Endothelial cell of umbilical vein (primary cell): ENCODE measurements around the gene OR52B2. TPM values are rescaled to one million over a fixed set of nuclear protein-coding genes. Genes with fewer than 3 reads are reported as not detected.

Source experiments
- BruUV-seq: library from RNA; stranded (reverse); fragments of 400-500 nt; replicated peaks from 2 replicates; lab custom pipeline; 2021; lab: Mats Ljungman, UMichigan
- CTCF ChIA-PET: fragments of 300-600, 350-600 bp; sonication (Branson Sonifier 250); formaldehyde crosslinking; loops from one replicate; lab custom pipeline; 2021; ENCODE audit warnings: antibody characterized with exemption, inconsistent platforms; lab: Charles Lee
- POLR2A ChIA-PET: fragments of 300-600, 350-600 bp; sonication (Branson Sonifier 250); formaldehyde crosslinking; loops from one replicate; lab custom pipeline; 2021; ENCODE audit warnings: antibody characterized with exemption, inconsistent platforms; lab: Charles Lee
- DNase-seq: peaks from one replicate; pipeline ENCODE4 v3.0.0-alpha.2; 2011; ENCODE audit warnings: low read depth, low spot score
- FAIRE-seq: peaks from 2 replicates; lab custom pipeline; 2011; peaks lifted over from hg19 to GRCh38; lab: Jason Lieb, UNC
- H2AFZ ChIP-seq: 2 replicates; pipeline ENCODE4 v1.6.0; 2012; ENCODE audit warnings: low read depth, low read length, control low read depth, inconsistent platforms
- H3K27ac ChIP-seq: 2 replicates; pipeline ENCODE4 v1.5.1; 2011; ENCODE audit warnings: low read depth, mild to moderate bottlenecking, control low read depth, low read length, moderate library complexity; ENCODE audit not compliant: insufficient read depth
- H3K27me3 ChIP-seq, 2 experiments: 2 replicates each; pipeline versions ENCODE4 v1.6.0 to v1.6.1; 2011; ENCODE audit warnings: low read length in 2 of 2, mixed read lengths in 1 of 2; ENCODE audit not compliant: control insufficient read depth in 2 of 2, insufficient read depth in 2 of 2
- H3K36me3 ChIP-seq, 2 experiments: 2 replicates in 1 of 2; 3 replicates in 1 of 2; pipeline ENCODE4 v1.5.1; 2011; ENCODE audit warnings: low read length in 2 of 2, mild to moderate bottlenecking in 1 of 2, moderate library complexity in 1 of 2; ENCODE audit not compliant: control insufficient read depth in 2 of 2, insufficient read depth in 2 of 2; ENCODE audit errors: extremely low read depth in 1 of 2
- H3K4me1 ChIP-seq: 3 replicates; pipeline ENCODE4 v1.5.1; 2011; ENCODE audit warnings: mild to moderate bottlenecking, low read length; ENCODE audit not compliant: control insufficient read depth, insufficient read depth; ENCODE audit errors: extremely low read depth
- H3K4me2 ChIP-seq: 2 replicates; pipeline ENCODE4 v1.6.1; 2011; ENCODE audit warnings: low read length, control low read depth, mixed read lengths; ENCODE audit not compliant: insufficient read depth
- H3K4me3 ChIP-seq, 3 experiments: fragments of 200-600 bp in 1 of 3; sonication (generic), shearing (Covaris generic) in 1 of 3; replicated peaks in 1 of 3; 2 replicates each; pipeline ENCODE4 v1.5.1; 2011 to 2016; ENCODE audit warnings: control low read depth in 3 of 3, low read length in 3 of 3, mild to moderate bottlenecking in 2 of 3, inconsistent platforms in 1 of 3, low read depth in 1 of 3, moderate library complexity in 1 of 3; ENCODE audit not compliant: insufficient read depth in 1 of 3
- H3K79me2 ChIP-seq: 2 replicates; pipeline ENCODE4 v1.6.0; 2012; ENCODE audit warnings: low read length, inconsistent platforms; ENCODE audit not compliant: control insufficient read depth, insufficient read depth
- H3K9ac ChIP-seq: replicated peaks from 2 replicates; pipeline ENCODE3; 2011; ENCODE audit warnings: low read length, control low read depth; ENCODE audit not compliant: insufficient read depth; ENCODE audit errors: extremely low read depth
- H3K9me1 ChIP-seq: replicated peaks from 3 replicates; pipeline ENCODE4 v1.6.0; 2011; ENCODE audit warnings: mild to moderate bottlenecking, low read length; ENCODE audit not compliant: control insufficient read depth, insufficient read depth; ENCODE audit errors: extremely low read depth
- H3K9me3 ChIP-seq: replicated peaks from 2 replicates; pipeline ENCODE4 v1.5.1; 2012; ENCODE audit warnings: low read length, inconsistent platforms; ENCODE audit not compliant: control insufficient read depth, insufficient read depth
- H4K20me1 ChIP-seq: replicated peaks from 2 replicates; pipeline ENCODE3; 2011; ENCODE audit warnings: mild to moderate bottlenecking, low read length; ENCODE audit not compliant: control insufficient read depth, insufficient read depth; ENCODE audit errors: extremely low read depth
- FOS ChIP-seq: IDR thresholded peaks from 2 replicates; pipeline ENCODE4 v1.6.1; 2011; ENCODE audit warnings: mild to moderate bottlenecking, low read length, moderate library complexity, borderline replicate concordance; ENCODE audit not compliant: insufficient read depth
- GATA2 ChIP-seq: IDR thresholded peaks from 2 replicates; pipeline ENCODE4 v1.7.0; 2011; ENCODE audit warnings: low read depth, mild to moderate bottlenecking, moderate library complexity, mixed read lengths, low read length; ENCODE audit not compliant: insufficient read length, insufficient read depth
- JUN ChIP-seq: IDR thresholded peaks from 2 replicates; pipeline ENCODE4 v1.6.1; 2011; ENCODE audit warnings: borderline replicate concordance, low read depth; ENCODE audit not compliant: insufficient read length, insufficient read depth
- MYC ChIP-seq: IDR thresholded peaks from one replicate; pipeline ENCODE4 v1.6.1; 2011; ENCODE audit warnings: mild to moderate bottlenecking, low read depth, low read length
- POLR2AphosphoS5 ChIP-seq: IDR thresholded peaks from 2 replicates; pipeline ENCODE4 v1.6.1; 2012; ENCODE audit warnings: low read depth, mild to moderate bottlenecking, control low read depth, low read length, moderate library complexity; ENCODE audit not compliant: insufficient read depth
- dilution Hi-C: fragments of 300-500 bp; cut with MboI; formaldehyde crosslinking; loops from one replicate; pipeline ENCODE4 v1.15.0; 2019; ENCODE audit warnings: low sequenced_read_pairs; ENCODE audit not compliant: extremely low pct_ligation_motif_present
- intact Hi-C: fragments of 100-400 bp; cut with micrococcal nuclease; formaldehyde crosslinking; loops from one replicate; pipeline ENCODE4 v1.10.0; 2022
- polyA plus RNA-seq, 4 experiments: library from polyadenylated mRNA; depleted of rRNA in 3 of 4; stranded (reverse) in 3 of 4; unstranded in 1 of 4; fragments of >200 nt; gene quantifications; 2 replicates each; pipeline versions ENCODE4 v1.2.1 to v1.2.3, GENCODE V29; 2011 to 2012; ENCODE audit warnings: missing spikeins in 1 of 4
- total RNA-seq: library from RNA; stranded (reverse); gene quantifications from 2 replicates; pipeline ENCODE4 v1.2.3, GENCODE V29; 2021
- TF ChIP-seq, protein P1 (sequence below), 2 donors: IDR thresholded peaks; 1 replicate in 1 of 2; 2 replicates in 1 of 2; pipeline ENCODE4 v1.5.1; 2011; ENCODE audit warnings: low read length in 2 of 2, mild to moderate bottlenecking in 2 of 2, moderate library complexity in 2 of 2, control low read depth in 1 of 2, inconsistent platforms in 1 of 2, low read depth in 1 of 2; ENCODE audit not compliant: insufficient read depth in 1 of 2; ENCODE audit errors: extremely low read depth in 1 of 2
- TF ChIP-seq, protein P2 (sequence below): IDR thresholded peaks from 2 replicates; pipeline ENCODE4 v1.6.1; 2011; ENCODE audit not compliant: insufficient read depth, insufficient read length

OR52B2 gene
- total and polyA plus RNA-seq, 2 donors (not counting 3 experiments of a cell fraction or from before 2014, with no cell fraction given): not detected

DNA sequence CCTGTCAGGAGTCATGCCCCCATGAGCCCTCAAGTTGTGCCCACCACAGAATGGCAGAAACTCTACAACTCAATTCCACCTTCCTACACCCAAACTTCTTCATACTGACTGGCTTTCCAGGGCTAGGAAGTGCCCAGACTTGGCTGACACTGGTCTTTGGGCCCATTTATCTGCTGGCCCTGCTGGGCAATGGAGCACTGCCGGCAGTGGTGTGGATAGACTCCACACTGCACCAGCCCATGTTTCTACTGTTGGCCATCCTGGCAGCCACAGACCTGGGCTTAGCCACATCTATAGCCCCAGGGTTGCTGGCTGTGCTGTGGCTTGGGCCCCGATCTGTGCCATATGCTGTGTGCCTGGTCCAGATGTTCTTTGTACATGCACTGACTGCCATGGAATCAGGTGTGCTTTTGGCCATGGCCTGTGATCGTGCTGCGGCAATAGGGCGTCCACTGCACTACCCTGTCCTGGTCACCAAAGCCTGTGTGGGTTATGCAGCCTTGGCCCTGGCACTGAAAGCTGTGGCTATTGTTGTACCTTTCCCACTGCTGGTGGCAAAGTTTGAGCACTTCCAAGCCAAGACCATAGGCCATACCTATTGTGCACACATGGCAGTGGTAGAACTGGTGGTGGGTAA, 29.2 kb upstream of the OR52B2 start, which contains the start of gene OR52W1:
Gene OR52W1 (plus strand): TSS at position 51 of the 637 bp plus-strand sequence. CDS start 0 bp downstream, at position 51.
- Histone ChIP-seq H3K4me2 (no peak within 1 kb of the TSS), H3K36me3 (no peaks in the 10 kb centered on the region), H2AFZ (no peak within 1 kb of the TSS), H4K20me1 (no peaks in the 10 kb centered on the region), H3K9ac (no peak within 1 kb of the TSS), H3K9me3 (no peaks in the 10 kb centered on the region), H3K27ac (no peak within 1 kb of the TSS), H3K4me1 (no peaks in the 10 kb centered on the region), H3K9me1 (no peaks in the 10 kb centered on the region), H3K79me2 (no peaks in the 10 kb centered on the region), H3K4me3 (no peak within 1 kb of the TSS), H3K27me3 (peaks cover 0 to 5% of the 10 kb centered on the region in 2 experiments)
- no TSS peak for BruUV-seq
- POLR2A ChIA-PET: no interaction called here
- TF ChIP-seq POLR2AphosphoS5 (no peak), MYC (no peak), FOS (no peak), JUN (no peak), GATA2 (no peak)
- TF ChIP-seq, protein P1, sequence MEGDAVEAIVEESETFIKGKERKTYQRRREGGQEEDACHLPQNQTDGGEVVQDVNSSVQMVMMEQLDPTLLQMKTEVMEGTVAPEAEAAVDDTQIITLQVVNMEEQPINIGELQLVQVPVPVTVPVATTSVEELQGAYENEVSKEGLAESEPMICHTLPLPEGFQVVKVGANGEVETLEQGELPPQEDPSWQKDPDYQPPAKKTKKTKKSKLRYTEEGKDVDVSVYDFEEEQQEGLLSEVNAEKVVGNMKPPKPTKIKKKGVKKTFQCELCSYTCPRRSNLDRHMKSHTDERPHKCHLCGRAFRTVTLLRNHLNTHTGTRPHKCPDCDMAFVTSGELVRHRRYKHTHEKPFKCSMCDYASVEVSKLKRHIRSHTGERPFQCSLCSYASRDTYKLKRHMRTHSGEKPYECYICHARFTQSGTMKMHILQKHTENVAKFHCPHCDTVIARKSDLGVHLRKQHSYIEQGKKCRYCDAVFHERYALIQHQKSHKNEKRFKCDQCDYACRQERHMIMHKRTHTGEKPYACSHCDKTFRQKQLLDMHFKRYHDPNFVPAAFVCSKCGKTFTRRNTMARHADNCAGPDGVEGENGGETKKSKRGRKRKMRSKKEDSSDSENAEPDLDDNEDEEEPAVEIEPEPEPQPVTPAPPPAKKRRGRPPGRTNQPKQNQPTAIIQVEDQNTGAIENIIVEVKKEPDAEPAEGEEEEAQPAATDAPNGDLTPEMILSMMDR (IDR thresholded peaks at IDR 0.05; ENCODE audit: extremely low read depth in 1 of 2, insufficient read depth in 1 of 2, low read depth in 1 of 2, low read length in 2 of 2): no peak
- TF ChIP-seq, protein P2, sequence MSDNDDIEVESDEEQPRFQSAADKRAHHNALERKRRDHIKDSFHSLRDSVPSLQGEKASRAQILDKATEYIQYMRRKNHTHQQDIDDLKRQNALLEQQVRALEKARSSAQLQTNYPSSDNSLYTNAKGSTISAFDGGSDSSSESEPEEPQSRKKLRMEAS: no peak
- no peak for FAIRE-seq
- CTCF ChIA-PET: no interaction called here
- DNase-seq: no peak
- intact Hi-C loops: no loop called here
- dilution Hi-C loops: no loop called here
